ENCODE measurements around the gene AMBRA1.

- no peak for TF ChIP-seq CTCF (conservative IDR thresholded peaks at IDR 0.05; ENCODE audit: low read length)
- TF ChIP-seq EZH2phosphoT487 (IDR thresholded peaks at IDR 0.05; ENCODE audit: borderline replicate concordance, low read depth, low read length) = no peak
Observed at GRCh38 chr11:46597155-46597554, 3.3 kb upstream of the AMBRA1 start.
